Smooth muscle cell (in vitro differentiated cells): ENCODE results near the gene CFAP20. TPM values are rescaled to one million over a fixed set of nuclear protein-coding genes. Genes with fewer than 3 reads are reported as not detected.

Experiments
- DNase-seq: peaks from one replicate; lab custom pipeline; 2025; ENCODE audit not compliant: unreplicated experiment; lab: John Stamatoyannopoulos, UW
- H2AFZ ChIP-seq: fragments of 200-600 bp; sonication (generic); 2 replicates; pipeline ENCODE4 v1.6.0; 2016; ENCODE audit warnings: antibody characterized with exemption, low read depth, mild to moderate bottlenecking
- H3F3A ChIP-seq: fragments of 200-600 bp; sonication (generic); 2 replicates; pipeline ENCODE4 v1.6.0; 2017; ENCODE audit warnings: antibody characterized with exemption, low read depth
- H3K27ac ChIP-seq: fragments of 200-600 bp; sonication (generic); 2 replicates; pipeline ENCODE4 v1.5.1; 2016; ENCODE audit warnings: low read depth, mild to moderate bottlenecking
- H3K27me3 ChIP-seq: fragments of 200-600 bp; sonication (generic); 2 replicates; pipeline ENCODE4 v1.6.1; 2016; ENCODE audit warnings: low read depth, mild to moderate bottlenecking
- H3K36me3 ChIP-seq: fragments of 200-600 bp; sonication (generic); 2 replicates; pipeline ENCODE4 v1.5.1; 2016; ENCODE audit warnings: low read depth
- H3K4me1 ChIP-seq: fragments of 200-600 bp; sonication (generic); 2 replicates; pipeline ENCODE4 v1.5.1; 2016; ENCODE audit warnings: low read depth
- H3K4me2 ChIP-seq: fragments of 200-600 bp; sonication (generic); 2 replicates; pipeline ENCODE4 v1.6.0; 2016; ENCODE audit warnings: mild to moderate bottlenecking
- H3K4me3 ChIP-seq: fragments of 200-600 bp; sonication (generic); 2 replicates; pipeline ENCODE4 v1.5.1; 2016; ENCODE audit warnings: mild to moderate bottlenecking
- H3K79me2 ChIP-seq: fragments of 200-600 bp; sonication (generic); 2 replicates; pipeline ENCODE4 v1.6.0; 2016; ENCODE audit warnings: low read depth, mild to moderate bottlenecking
- H3K9ac ChIP-seq: fragments of 200-600 bp; sonication (generic); 2 replicates; pipeline ENCODE4 v1.6.0; 2016; ENCODE audit warnings: low read depth
- H3K9me3 ChIP-seq: fragments of 200-600 bp; sonication (generic); replicated peaks from 2 replicates; pipeline ENCODE4 v1.5.1; 2016; ENCODE audit warnings: low read depth
- H4K20me1 ChIP-seq: fragments of 200-600 bp; sonication (generic); 2 replicates; pipeline ENCODE4 v1.6.0; 2016; ENCODE audit warnings: low read depth
- CTCF ChIP-seq: fragments of 200-600 bp; sonication (generic); IDR thresholded peaks from 2 replicates; pipeline ENCODE4 v1.5.1; 2017; ENCODE audit warnings: borderline replicate concordance, mild to moderate bottlenecking, antibody characterized with exemption; ENCODE audit not compliant: insufficient read depth, poor library complexity, severe bottlenecking
- WGBS: methylation state at CpG from one replicate; pipeline ENCODE4 v1.1.7; 2016; ENCODE audit warnings: low lambda C conversion rate; 5-methylcytosine and 5-hydroxymethylcytosine counted together
- polyA plus RNA-seq: library from polyadenylated mRNA; unstranded; fragments of >200 nt; fragmentation: Nextera tagmentation; extraction: Ambion mirVana; gene quantifications from 2 replicates; pipeline ENCODE4 v1.2.1, GENCODE V29; 2016
- total RNA-seq: library from RNA; depleted of rRNA; stranded (reverse); fragments of >200 nt; gene quantifications from 2 replicates; pipeline ENCODE4 v1.2.3, GENCODE V29; 2014

The CFAP20 gene
- total RNA-seq (89.9 and 96.1 TPM in 2 replicates), polyA plus RNA-seq (55.1 and 61.6 TPM in 2 replicates)

GRCh38 chr16:58129097-58129936, at the start of gene CFAP20:
CFAP20 (minus strand) TSS chr16:58129381; CDS start chr16:58129115, 266 bp downstream.
- Histone ChIP-seq H3K36me3 (no peaks in the 10 kb centered on the region), H2AFZ (peak within 1 kb of the TSS; percentile 91), H3K9ac (peak within 1 kb of the TSS; percentile 83), H3K27me3 (no peaks in the 10 kb centered on the region), H3K4me1 (peaks cover 20% of the 10 kb centered on the region), H3K9me3 (no peaks in the 10 kb centered on the region), H3K4me2 (peak within 1 kb of the TSS; percentile 89), H3K79me2 (peaks cover 47% of the 10 kb centered on the region), H3K4me3 (peak within 1 kb of the TSS; percentile 84), H3K27ac (peak within 1 kb of the TSS; percentile 88), H4K20me1 (peaks cover 43% of the 10 kb centered on the region), H3F3A (no peaks in the 10 kb centered on the region)
- peak; percentile 87 for DNase-seq
- no peak for TF ChIP-seq CTCF
- 2% methylated on average over 68 of the region's 70 CpGs for WGBS

- Histone ChIP-seq H3K27me3 (no peaks in the 10 kb centered on the region), H3K9ac (no peak overlapping the region), H3K9me3 (no peaks in the 10 kb centered on the region), H3K36me3 (peaks cover 6% of the 10 kb centered on the region), H4K20me1 (peaks cover 37% of the 10 kb centered on the region), H3K79me2 (peaks cover 10% of the 10 kb centered on the region), H3F3A (no peaks in the 10 kb centered on the region), H3K4me2 (no peak overlapping the region), H3K27ac (no peak overlapping the region), H2AFZ (no peak overlapping the region), H3K4me1 (no peaks in the 10 kb centered on the region), H3K4me3 (no peak overlapping the region)
- no peak for TF ChIP-seq CTCF
- 96% methylated on average over 1 of the region's 1 CpG for WGBS
- no peak for DNase-seq
These were observed 48.2 kb upstream of the CFAP20 start for GRCh38 chr16:58177353-58177710.

- 97% methylated on average over 5 of the region's 5 CpGs for WGBS
- H4K20me1 ChIP-seq = peaks cover 37% of the 10 kb centered on the region
- H3K9ac ChIP-seq = no peak overlapping the region
- H3K79me2 ChIP-seq = peaks cover 10% of the 10 kb centered on the region
- no peak overlapping the region for H3K4me3 ChIP-seq
- H3K27ac ChIP-seq = no peak overlapping the region
- H3K4me2 ChIP-seq = no peak overlapping the region
- no peak for TF ChIP-seq CTCF
- peaks cover 3% of the 10 kb centered on the region for H3K36me3 ChIP-seq
- H3K9me3 ChIP-seq = no peaks in the 10 kb centered on the region
- no peaks in the 10 kb centered on the region for H3F3A ChIP-seq
- no peak overlapping the region for H2AFZ ChIP-seq
- no peak for DNase-seq
- H3K27me3 ChIP-seq = no peaks in the 10 kb centered on the region
- H3K4me1 ChIP-seq = no peaks in the 10 kb centered on the region
These were observed 47.6 kb upstream of the CFAP20 start for GRCh38 chr16:58176608-58177352.
